ENCODE measurements around the gene ITSN1. TPM values are rescaled to one million over a fixed set of nuclear protein-coding genes. Genes with fewer than 3 reads are reported as not detected.

ITSN1 gene
- total RNA-seq, 1 donor from 2014 or later: 116 TPM

DNA sequence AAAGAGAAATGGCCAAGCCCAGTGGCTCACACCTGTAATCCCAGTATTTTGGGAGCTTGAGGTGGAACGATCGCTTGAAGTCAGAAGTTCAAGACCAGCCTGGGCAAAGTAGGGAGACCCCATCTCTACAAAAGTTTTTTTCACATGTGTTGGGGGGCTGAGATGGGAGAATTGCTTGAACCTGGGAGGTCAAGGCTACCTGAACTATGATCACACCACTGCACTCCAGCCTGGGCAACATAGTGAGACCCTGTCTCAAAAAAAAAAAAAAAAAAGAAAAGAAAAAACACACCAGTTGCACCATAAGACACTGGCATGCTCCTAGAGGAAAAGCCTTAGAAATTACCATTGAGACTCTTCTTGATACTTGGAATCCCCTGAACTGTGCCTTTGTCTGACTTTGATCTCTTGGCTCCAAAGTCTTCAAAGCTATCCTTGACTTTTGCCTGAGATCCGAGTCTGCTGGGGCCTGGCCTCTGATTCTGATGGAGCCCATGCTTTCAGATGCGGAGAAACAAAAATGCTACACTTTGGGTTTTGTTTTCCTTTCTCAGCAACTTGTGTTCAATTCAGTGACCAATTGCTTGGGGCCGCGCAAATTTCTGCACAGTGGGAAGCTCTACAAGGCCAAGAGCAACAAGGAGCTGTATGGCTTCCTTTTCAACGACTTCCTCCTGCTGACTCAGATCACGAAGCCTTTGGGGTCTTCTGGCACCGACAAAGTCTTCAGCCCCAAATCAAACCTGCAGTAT, 239.6 kb downstream of the ITSN1 start:
- H3K27me3 Mint-ChIP-seq: no peaks in the 10 kb centered on the region
- TF ChIP-seq, protein P1, sequence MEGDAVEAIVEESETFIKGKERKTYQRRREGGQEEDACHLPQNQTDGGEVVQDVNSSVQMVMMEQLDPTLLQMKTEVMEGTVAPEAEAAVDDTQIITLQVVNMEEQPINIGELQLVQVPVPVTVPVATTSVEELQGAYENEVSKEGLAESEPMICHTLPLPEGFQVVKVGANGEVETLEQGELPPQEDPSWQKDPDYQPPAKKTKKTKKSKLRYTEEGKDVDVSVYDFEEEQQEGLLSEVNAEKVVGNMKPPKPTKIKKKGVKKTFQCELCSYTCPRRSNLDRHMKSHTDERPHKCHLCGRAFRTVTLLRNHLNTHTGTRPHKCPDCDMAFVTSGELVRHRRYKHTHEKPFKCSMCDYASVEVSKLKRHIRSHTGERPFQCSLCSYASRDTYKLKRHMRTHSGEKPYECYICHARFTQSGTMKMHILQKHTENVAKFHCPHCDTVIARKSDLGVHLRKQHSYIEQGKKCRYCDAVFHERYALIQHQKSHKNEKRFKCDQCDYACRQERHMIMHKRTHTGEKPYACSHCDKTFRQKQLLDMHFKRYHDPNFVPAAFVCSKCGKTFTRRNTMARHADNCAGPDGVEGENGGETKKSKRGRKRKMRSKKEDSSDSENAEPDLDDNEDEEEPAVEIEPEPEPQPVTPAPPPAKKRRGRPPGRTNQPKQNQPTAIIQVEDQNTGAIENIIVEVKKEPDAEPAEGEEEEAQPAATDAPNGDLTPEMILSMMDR (IDR thresholded peaks at IDR 0.05; ENCODE audit: unreplicated experiment): no peak
- H3K36me3 Mint-ChIP-seq (ENCODE audit: insufficient read depth): no peaks in the 10 kb centered on the region
- H3K4me3 Mint-ChIP-seq (ENCODE audit: low read depth): no peak overlapping the region
- no peaks in the 10 kb centered on the region for H3K9me3 Mint-ChIP-seq (ENCODE audit: low read depth)
- no peak for DNase-seq (ENCODE audit: low spot score, unreplicated experiment)
- H3K4me1 Mint-ChIP-seq (ENCODE audit: low read depth): no peaks in the 10 kb centered on the region
- no peak overlapping the region for H3K27ac Mint-ChIP-seq

DNA sequence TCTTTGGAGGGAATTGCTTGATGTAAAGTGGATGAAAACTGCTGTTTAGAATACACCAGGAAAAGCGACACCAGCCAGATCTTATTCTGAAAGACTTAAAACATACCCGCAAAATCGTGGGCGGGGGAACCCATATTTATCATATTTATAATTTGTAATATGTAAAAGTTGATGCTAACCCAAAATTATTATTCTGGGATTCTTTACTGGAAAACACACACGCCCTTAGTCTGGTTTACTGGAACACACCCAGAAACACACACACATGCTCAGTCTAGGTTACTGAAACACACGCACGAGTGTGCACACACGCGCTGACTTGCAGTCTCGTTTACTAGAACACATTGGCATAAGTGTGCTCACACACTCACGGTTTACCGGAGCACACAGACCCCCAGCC, 240.8 kb downstream of the ITSN1 start:
- Mint-ChIP-seq H3K4me3 (ENCODE audit: low read depth) (no peak overlapping the region), H3K27ac (no peak overlapping the region), H3K27me3 (no peaks in the 10 kb centered on the region), H3K36me3 (ENCODE audit: insufficient read depth) (no peaks in the 10 kb centered on the region), H3K9me3 (ENCODE audit: low read depth) (no peaks in the 10 kb centered on the region), H3K4me1 (ENCODE audit: low read depth) (no peaks in the 10 kb centered on the region)
- TF ChIP-seq, protein P1 (IDR thresholded peaks at IDR 0.05; ENCODE audit: unreplicated experiment): no peak
- no peak for DNase-seq (ENCODE audit: low spot score, unreplicated experiment)

DNA sequence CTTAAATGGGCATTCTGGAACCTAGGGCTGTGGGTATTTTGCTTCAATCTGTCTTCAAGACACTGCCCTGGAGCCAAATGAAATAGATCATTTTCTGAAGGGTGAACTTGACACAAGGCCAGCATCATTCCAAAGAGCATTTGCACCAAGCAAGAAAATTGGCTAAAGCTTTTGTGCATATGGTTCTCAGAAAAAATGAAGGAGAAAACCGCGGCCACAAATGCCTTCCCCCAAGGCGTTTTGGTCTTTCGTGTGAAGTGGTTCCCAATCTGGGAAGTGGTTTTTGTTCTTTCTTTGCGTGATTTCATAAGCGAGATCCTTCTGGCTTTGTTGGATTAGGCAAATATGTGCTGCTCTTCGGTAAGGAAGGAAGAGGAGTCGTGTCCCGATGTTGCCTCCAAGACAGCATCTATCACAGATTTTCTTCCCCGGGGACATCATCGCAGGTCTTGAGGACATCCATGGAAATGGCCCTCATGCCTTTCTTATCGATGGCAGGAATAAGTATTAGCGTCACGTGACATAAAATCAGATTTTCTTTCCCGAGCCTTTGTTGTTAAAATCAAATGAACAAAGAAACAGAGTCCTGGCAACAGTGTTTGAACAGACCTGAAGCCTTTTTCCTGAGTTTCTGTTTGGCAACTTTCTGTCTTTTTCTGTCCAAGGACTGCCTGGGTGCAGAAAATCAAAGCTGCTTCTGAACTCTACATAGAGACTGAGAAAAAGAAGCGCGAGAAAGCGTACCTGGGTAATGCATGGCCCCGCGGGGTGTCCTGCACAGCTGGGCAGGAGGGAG, 242.3 kb downstream of the ITSN1 start:
- TF ChIP-seq, protein P1 (IDR thresholded peaks at IDR 0.05; ENCODE audit: unreplicated experiment): no peak
- Mint-ChIP-seq H3K4me1 (ENCODE audit: low read depth) (no peaks in the 10 kb centered on the region), H3K4me3 (ENCODE audit: low read depth) (no peak overlapping the region), H3K9me3 (ENCODE audit: low read depth) (no peaks in the 10 kb centered on the region), H3K27me3 (no peaks in the 10 kb centered on the region), H3K27ac (no peak overlapping the region), H3K36me3 (ENCODE audit: insufficient read depth) (no peaks in the 10 kb centered on the region)
- DNase-seq (ENCODE audit: low spot score, unreplicated experiment): no peak

DNA sequence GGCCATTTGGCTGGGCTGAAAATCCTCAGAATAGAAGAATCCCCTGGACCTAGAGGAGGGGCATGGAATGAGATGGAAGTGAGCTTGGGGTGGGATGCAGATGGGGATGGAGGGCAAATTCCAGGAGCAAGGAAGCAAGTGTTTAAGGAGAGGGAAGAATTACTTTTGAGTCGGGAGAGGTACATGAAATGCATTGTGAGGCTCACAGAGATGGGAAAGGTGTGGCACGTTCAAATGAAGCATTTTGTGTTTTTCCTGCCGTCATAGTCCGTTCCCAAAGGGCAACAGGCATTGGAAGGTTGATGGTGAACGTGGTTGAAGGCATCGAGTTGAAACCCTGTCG, 242.8 kb downstream of the ITSN1 start:
- TF ChIP-seq, protein P1 (IDR thresholded peaks at IDR 0.05; ENCODE audit: unreplicated experiment): no peak
- H3K36me3 Mint-ChIP-seq (ENCODE audit: insufficient read depth): no peaks in the 10 kb centered on the region
- DNase-seq (ENCODE audit: low spot score, unreplicated experiment): no peak
- H3K9me3 Mint-ChIP-seq (ENCODE audit: low read depth): no peaks in the 10 kb centered on the region
- no peaks in the 10 kb centered on the region for H3K4me1 Mint-ChIP-seq (ENCODE audit: low read depth)
- H3K4me3 Mint-ChIP-seq (ENCODE audit: low read depth): no peak overlapping the region
- no peaks in the 10 kb centered on the region for H3K27me3 Mint-ChIP-seq
- no peak overlapping the region for H3K27ac Mint-ChIP-seq

DNA sequence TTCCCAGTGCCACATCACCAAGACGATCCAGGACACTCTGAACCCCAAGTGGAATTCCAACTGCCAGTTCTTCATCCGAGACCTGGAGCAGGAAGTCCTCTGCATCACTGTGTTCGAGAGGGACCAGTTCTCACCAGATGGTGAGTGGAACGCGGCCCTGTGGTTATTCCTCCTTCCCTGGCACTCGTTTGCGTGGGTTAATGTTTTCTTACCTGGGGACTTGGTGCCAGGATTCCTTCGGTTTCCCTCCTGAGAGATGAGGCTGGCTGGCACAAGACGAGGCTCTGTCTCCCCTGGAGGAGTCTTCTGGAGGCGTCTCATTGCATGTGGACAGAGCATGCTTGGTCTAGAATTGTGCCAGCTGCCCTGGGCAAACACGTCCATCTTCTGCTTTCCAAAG, 244.0 kb downstream of the ITSN1 start:
- DNase-seq (ENCODE audit: low spot score, unreplicated experiment): no peak
- Mint-ChIP-seq H3K27me3 (no peaks in the 10 kb centered on the region), H3K27ac (no peak overlapping the region), H3K36me3 (ENCODE audit: insufficient read depth) (no peaks in the 10 kb centered on the region), H3K4me1 (ENCODE audit: low read depth) (no peaks in the 10 kb centered on the region), H3K9me3 (ENCODE audit: low read depth) (no peaks in the 10 kb centered on the region), H3K4me3 (ENCODE audit: low read depth) (no peak overlapping the region)
- TF ChIP-seq, protein P1 (IDR thresholded peaks at IDR 0.05; ENCODE audit: unreplicated experiment): no peak
